Keratinocyte (primary cell): ENCODE results near the gene TAB2. TPM values are rescaled to one million over a fixed set of nuclear protein-coding genes. Genes with fewer than 3 reads are reported as not detected.

Experiments used
- DNase-seq: peaks from one replicate; pipeline ENCODE4 v3.0.0-alpha.2; 2011; ENCODE audit warnings: low read depth, missing footprints, low spot score
- FAIRE-seq: peaks from 2 replicates; lab custom pipeline; 2011; peaks lifted over from hg19 to GRCh38; lab: Jason Lieb, UNC
- H2AFZ ChIP-seq: 2 replicates; pipeline ENCODE4 v1.6.0; 2012; ENCODE audit warnings: low read length, control low read depth, inconsistent platforms; ENCODE audit not compliant: control insufficient read depth
- H3K27ac ChIP-seq: 2 replicates; pipeline ENCODE4 v1.5.1; 2011; ENCODE audit warnings: low read length; ENCODE audit not compliant: control insufficient read depth, insufficient read depth
- H3K27me3 ChIP-seq: 3 replicates; pipeline ENCODE4 v1.6.0; 2011; ENCODE audit warnings: low read length; ENCODE audit not compliant: control insufficient read depth, insufficient read depth; ENCODE audit errors: extremely low read depth
- H3K36me3 ChIP-seq, 2 experiments: 2 replicates in 1 of 2; 3 replicates in 1 of 2; pipeline ENCODE4 v1.5.1; 2011; ENCODE audit warnings: low read length in 2 of 2, mild to moderate bottlenecking in 1 of 2; ENCODE audit not compliant: control insufficient read depth in 2 of 2, insufficient read depth in 2 of 2; ENCODE audit errors: extremely low read depth in 1 of 2
- H3K4me1 ChIP-seq: 3 replicates; pipeline ENCODE4 v1.5.1; 2011; ENCODE audit warnings: low read length; ENCODE audit not compliant: control insufficient read depth, insufficient read depth; ENCODE audit errors: extremely low read depth
- H3K4me2 ChIP-seq: 3 replicates; pipeline ENCODE4 v1.6.0; 2011; ENCODE audit warnings: low read depth, low read length; ENCODE audit not compliant: control insufficient read depth, insufficient read depth; ENCODE audit errors: extremely low read depth
- H3K4me3 ChIP-seq, 3 experiments: fragments of 200-600 bp in 1 of 3; sonication (generic) in 1 of 3; 2 replicates in 2 of 3; 3 replicates in 1 of 3; pipeline ENCODE4 v1.5.1; 2011 to 2016; ENCODE audit warnings: low read length in 3 of 3, mild to moderate bottlenecking in 3 of 3, control low read depth in 2 of 3, inconsistent platforms in 1 of 3, low read depth in 1 of 3, mixed read lengths in 1 of 3, mixed run types in 1 of 3, moderate library complexity in 1 of 3; ENCODE audit not compliant: control insufficient read depth in 2 of 3, insufficient read depth in 2 of 3; ENCODE audit errors: extremely low read depth in 1 of 3
- H3K79me2 ChIP-seq: 2 replicates; pipeline ENCODE4 v1.6.0; 2012; ENCODE audit warnings: low read length; ENCODE audit not compliant: control insufficient read depth, insufficient read depth
- H3K9ac ChIP-seq: 3 replicates; pipeline ENCODE4 v1.6.0; 2011; ENCODE audit warnings: low read length; ENCODE audit not compliant: control insufficient read depth, insufficient read depth; ENCODE audit errors: extremely low read depth
- H3K9me1 ChIP-seq: 3 replicates; pipeline ENCODE4 v1.6.0; 2011; ENCODE audit warnings: low read length; ENCODE audit not compliant: control insufficient read depth, insufficient read depth; ENCODE audit errors: extremely low read depth
- H3K9me3 ChIP-seq: 2 replicates; pipeline ENCODE4 v1.5.1; 2012; ENCODE audit warnings: low read depth, low read length; ENCODE audit not compliant: control insufficient read depth
- H4K20me1 ChIP-seq: 3 replicates; pipeline ENCODE4 v1.6.0; 2011; ENCODE audit warnings: low read length; ENCODE audit not compliant: control insufficient read depth, insufficient read depth; ENCODE audit errors: extremely low read depth
- EZH2 ChIP-seq: IDR thresholded peaks from one replicate; pipeline ENCODE4 v1.6.1; 2012; ENCODE audit warnings: inconsistent platforms, mild to moderate bottlenecking, low read length, moderate library complexity
- dilution Hi-C: fragments of 300-500 bp; cut with MboI; formaldehyde crosslinking; loops from one replicate; pipeline ENCODE4 v1.7.0; 2020; ENCODE audit warnings: low sequenced_read_pairs; ENCODE audit not compliant: extremely low pct_ligation_motif_present
- polyA plus RNA-seq, 5 experiments: library from polyadenylated mRNA; depleted of rRNA in 3 of 5; stranded (reverse) in 3 of 5; stranded (forward) in 1 of 5; unstranded in 1 of 5; fragments of >200 nt; gene quantifications; 1 replicate in 1 of 5; 2 replicates in 3 of 5; 3 replicates in 1 of 5; pipeline versions ENCODE4 v1.2.1 to v1.2.3, GENCODE V29; 2011 to 2012; ENCODE audit warnings: missing spikeins in 2 of 5, low read depth in 1 of 5, low replicate concordance in 1 of 5
- TF ChIP-seq, protein P1 (sequence below), 3 experiments: IDR thresholded peaks in 1 of 3; conservative IDR thresholded peaks in 1 of 3; optimal IDR thresholded peaks in 1 of 3; 2 replicates in 2 of 3; 3 replicates in 1 of 3; pipeline versions ENCODE3 to v1.5.1; 2011; ENCODE audit warnings: low read length in 3 of 3, mild to moderate bottlenecking in 3 of 3, moderate library complexity in 2 of 3, control low read depth in 1 of 3, inconsistent platforms in 1 of 3; ENCODE audit not compliant: insufficient read depth in 2 of 3; ENCODE audit errors: extremely low read depth in 1 of 3

The TAB2 gene
- polyA plus RNA-seq, 1 donor (not counting 4 experiments of a cell fraction or from before 2014, with no cell fraction given) = 47.5 TPM

DNA sequence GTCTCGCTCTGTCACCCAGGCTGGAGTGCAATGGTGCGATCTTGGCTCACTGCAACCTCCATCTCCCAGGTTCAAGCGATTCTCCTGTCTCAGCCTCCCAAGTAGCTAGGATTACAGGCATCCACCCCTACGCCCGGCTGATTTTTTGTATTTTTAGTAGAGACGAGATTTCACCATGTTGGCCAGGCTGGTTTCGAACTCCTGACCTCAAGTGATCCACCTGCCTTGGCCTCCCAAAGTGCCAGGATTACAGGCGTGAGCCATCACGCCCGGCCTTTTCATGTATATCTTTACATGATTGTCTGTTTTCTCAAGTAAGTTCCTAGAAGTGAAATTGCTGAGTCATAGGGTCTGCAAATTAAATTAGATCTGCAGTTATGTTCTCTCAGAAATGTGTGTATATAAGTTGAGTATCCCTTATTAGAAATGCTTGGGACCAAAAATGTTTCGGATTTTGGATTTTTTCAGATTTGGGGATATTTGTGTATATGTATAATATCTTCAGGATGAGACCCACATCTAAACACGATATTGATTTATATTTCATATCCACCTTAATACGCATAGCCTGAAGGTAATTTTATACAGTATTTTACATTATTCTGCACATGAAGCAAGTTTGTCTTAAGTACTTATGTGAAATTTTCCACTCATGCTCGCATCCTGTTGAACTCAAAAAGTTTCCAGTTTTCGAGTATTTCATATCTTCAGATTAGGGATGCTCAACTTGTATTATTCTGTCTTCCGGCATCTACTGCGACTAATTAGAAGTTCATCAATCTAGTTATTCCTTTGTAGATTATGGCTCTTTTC lies 40.4 kb downstream of the TAB2 start:
- DNase-seq (no peak), FAIRE-seq (no peak)
- H3K9me3 ChIP-seq = no peaks in the 10 kb centered on the region
- no peaks in the 10 kb centered on the region for H3K27me3 ChIP-seq
- no peak overlapping the region for H3K9ac ChIP-seq
- no peak overlapping the region for H3K4me2 ChIP-seq
- H3K36me3 ChIP-seq = peaks cover 0 to 1% of the 10 kb centered on the region in 2 experiments
- TF ChIP-seq, protein P1, sequence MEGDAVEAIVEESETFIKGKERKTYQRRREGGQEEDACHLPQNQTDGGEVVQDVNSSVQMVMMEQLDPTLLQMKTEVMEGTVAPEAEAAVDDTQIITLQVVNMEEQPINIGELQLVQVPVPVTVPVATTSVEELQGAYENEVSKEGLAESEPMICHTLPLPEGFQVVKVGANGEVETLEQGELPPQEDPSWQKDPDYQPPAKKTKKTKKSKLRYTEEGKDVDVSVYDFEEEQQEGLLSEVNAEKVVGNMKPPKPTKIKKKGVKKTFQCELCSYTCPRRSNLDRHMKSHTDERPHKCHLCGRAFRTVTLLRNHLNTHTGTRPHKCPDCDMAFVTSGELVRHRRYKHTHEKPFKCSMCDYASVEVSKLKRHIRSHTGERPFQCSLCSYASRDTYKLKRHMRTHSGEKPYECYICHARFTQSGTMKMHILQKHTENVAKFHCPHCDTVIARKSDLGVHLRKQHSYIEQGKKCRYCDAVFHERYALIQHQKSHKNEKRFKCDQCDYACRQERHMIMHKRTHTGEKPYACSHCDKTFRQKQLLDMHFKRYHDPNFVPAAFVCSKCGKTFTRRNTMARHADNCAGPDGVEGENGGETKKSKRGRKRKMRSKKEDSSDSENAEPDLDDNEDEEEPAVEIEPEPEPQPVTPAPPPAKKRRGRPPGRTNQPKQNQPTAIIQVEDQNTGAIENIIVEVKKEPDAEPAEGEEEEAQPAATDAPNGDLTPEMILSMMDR (optimal IDR thresholded peaks at IDR 0.05 in 1 of 3, IDR thresholded peaks at IDR 0.05 in 1 of 3, conservative IDR thresholded peaks at IDR 0.05 in 1 of 3; ENCODE audit: extremely low read depth in 1 of 3, insufficient read depth in 2 of 3, low read length in 3 of 3) = no peak
- TF ChIP-seq EZH2 = no peak
- H4K20me1 ChIP-seq = no peaks in the 10 kb centered on the region
- dilution Hi-C loops = no loop called here
- no peak overlapping the region for H2AFZ ChIP-seq
- no peak overlapping the region for H3K4me3 ChIP-seq
- no peak overlapping the region for H3K27ac ChIP-seq
- H3K9me1 ChIP-seq = no peaks in the 10 kb centered on the region
- H3K79me2 ChIP-seq = peaks cover 81% of the 10 kb centered on the region
- peaks cover 6% of the 10 kb centered on the region for H3K4me1 ChIP-seq

DNA sequence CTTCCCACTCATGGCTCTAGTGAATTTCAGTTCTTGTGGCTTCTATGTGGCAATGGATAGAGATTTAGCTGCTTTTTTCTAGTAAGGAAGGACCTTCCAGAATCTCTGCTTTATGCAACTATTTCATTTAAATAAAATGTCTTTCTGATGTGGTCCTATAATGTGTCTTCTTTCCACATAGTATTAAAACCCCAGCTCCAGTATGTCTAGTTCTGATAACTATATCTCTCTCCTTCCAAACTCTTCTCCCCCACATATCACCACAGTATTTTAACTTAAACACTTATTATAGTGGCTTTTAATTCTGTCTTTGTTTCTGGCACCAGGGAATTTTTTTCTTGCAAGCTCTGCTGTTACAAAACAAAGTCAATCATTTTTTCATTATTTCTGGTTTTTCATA lies 41.9 kb downstream of the TAB2 start:
- FAIRE-seq (no peak), DNase-seq (no peak)
- Histone ChIP-seq H3K4me1 (peaks cover 13% of the 10 kb centered on the region), H3K36me3 (no peaks in the 10 kb centered on the region), H3K4me3 (no peak overlapping the region), H3K9me3 (no peaks in the 10 kb centered on the region), H2AFZ (no peak overlapping the region), H3K9me1 (no peaks in the 10 kb centered on the region), H3K27ac (no peak overlapping the region), H3K27me3 (no peaks in the 10 kb centered on the region), H3K79me2 (peaks cover 77% of the 10 kb centered on the region), H4K20me1 (no peaks in the 10 kb centered on the region), H3K4me2 (no peak overlapping the region), H3K9ac (no peak overlapping the region)
- dilution Hi-C loops = no loop called here
- TF ChIP-seq, protein P1 (optimal IDR thresholded peaks at IDR 0.05 in 1 of 3, IDR thresholded peaks at IDR 0.05 in 1 of 3, conservative IDR thresholded peaks at IDR 0.05 in 1 of 3; ENCODE audit: extremely low read depth in 1 of 3, insufficient read depth in 2 of 3, low read length in 3 of 3) = no peak
- no peak for TF ChIP-seq EZH2
